Activated T-cell treated with anti-CD3 and anti-CD28 coated beads for 24 hours (primary cell): ENCODE results near the gene SCUBE1.

Experiments used
- DNase-seq: peaks from one replicate; pipeline ENCODE4 v3.0.0-alpha.2; 2020; ENCODE audit warnings: low read depth

Gene SCUBE1

GRCh38 chr22:43173976-43174720 is 169.0 kb downstream of the SCUBE1 start:
- no peak for DNase-seq

- no peak for DNase-seq
Observed at GRCh38 chr22:43173566-43173965, 169.6 kb downstream of the SCUBE1 start.

- DNase-seq = no peak
Observed at GRCh38 chr22:43172191-43172590, 171.0 kb downstream of the SCUBE1 start.

GRCh38 chr22:43171607-43172006 is 171.6 kb downstream of the SCUBE1 start:
- no peak for DNase-seq

- DNase-seq = no peak
Observed at GRCh38 chr22:43171019-43171491, 172.1 kb downstream of the SCUBE1 start.

- DNase-seq = no peak
Observed at GRCh38 chr22:43170131-43170480, 173.1 kb downstream of the SCUBE1 start.

- no peak for DNase-seq
Observed at GRCh38 chr22:43169310-43170130, 173.7 kb downstream of the SCUBE1 start.

- no peak for DNase-seq
Observed at GRCh38 chr22:43168471-43169309, 174.5 kb downstream of the SCUBE1 start.

- no peak for DNase-seq
Observed at GRCh38 chr22:43167001-43167589, 176.1 kb downstream of the SCUBE1 start.

- DNase-seq = no peak
Observed at GRCh38 chr22:43166132-43166930, 176.8 kb downstream of the SCUBE1 start.

GRCh38 chr22:43164636-43165035 is 178.5 kb downstream of the SCUBE1 start:
- no peak for DNase-seq

- DNase-seq = no peak
Observed at GRCh38 chr22:43163241-43163795, 179.9 kb downstream of the SCUBE1 start.

GRCh38 chr22:43162412-43163150 is 180.6 kb downstream of the SCUBE1 start:
- DNase-seq = no peak

GRCh38 chr22:43160497-43161126 is 182.6 kb downstream of the SCUBE1 start:
- DNase-seq = no peak

- DNase-seq = no peak
Observed at GRCh38 chr22:43159484-43160178, 183.5 kb downstream of the SCUBE1 start.

GRCh38 chr22:43158778-43159483 is 184.2 kb downstream of the SCUBE1 start:
- DNase-seq = no peak

- no peak for DNase-seq
Observed at GRCh38 chr22:43157874-43158546, 185.2 kb downstream of the SCUBE1 start.

- DNase-seq = no peak
Observed at GRCh38 chr22:43156413-43156812, 186.8 kb downstream of the SCUBE1 start.
